WI38 (cell line): ENCODE measurements around the gene POLR2B.

Source experiments
- H3K4me3 ChIP-seq: 2 replicates; pipeline ENCODE4 v1.5.1; 2011; ENCODE audit warnings: low read depth, mild to moderate bottlenecking, control low read depth, low read length
- CTCF ChIP-seq: IDR thresholded peaks from 2 replicates; pipeline ENCODE4 v1.5.1; 2012; ENCODE audit warnings: low read depth, mild to moderate bottlenecking, control low read depth, low read length

Gene POLR2B

GRCh38 chr4:56973336-56973735 lies 5.4 kb upstream of the POLR2B start:
- no peak overlapping the region for H3K4me3 ChIP-seq
- no peak for TF ChIP-seq CTCF

GRCh38 chr4:56976283-56976836 lies 2.3 kb upstream of the POLR2B start:
- TF ChIP-seq CTCF, result no peak
- peak overlapping the region; percentile 66 for H3K4me3 ChIP-seq

- TF ChIP-seq CTCF, result no peak
- peak overlapping the region; percentile 66 for H3K4me3 ChIP-seq
Measured at GRCh38 chr4:56976837-56977320, 1.8 kb upstream of the POLR2B start.

- peak within 1 kb of the TSS; percentile 66 for H3K4me3 ChIP-seq
- TF ChIP-seq CTCF, result no peak
Measured at GRCh38 chr4:56977321-56978012, 1.2 kb upstream of the POLR2B start, which contains the start of gene NOA1. Gene NOA1 (minus strand): TSS chr4:56977606. CDS start chr4:56977585, 21 bp downstream.

GRCh38 chr4:56979421-56980072 lies 851 bp downstream of the POLR2B start:
- no peak for TF ChIP-seq CTCF
- H3K4me3 ChIP-seq, result peak overlapping the region; percentile 66

- H3K4me3 ChIP-seq, result peak overlapping the region; percentile 21; the same call in 1 of the 2 replicates
- no peak for TF ChIP-seq CTCF
Measured at GRCh38 chr4:56981795-56982201, 3.1 kb downstream of the POLR2B start.

- TF ChIP-seq CTCF, result no peak
- no peak overlapping the region for H3K4me3 ChIP-seq
Measured at GRCh38 chr4:56986192-56986591, 7.5 kb downstream of the POLR2B start.
